Activated T-cell treated with anti-CD3 and anti-CD28 coated beads for 4 hours (primary cell): Measurements from ENCODE around the gene TAOK3.

Source experiments
- DNase-seq: peaks from one replicate; pipeline ENCODE4 v3.0.0-alpha.2; 2020

TAOK3 gene

GRCh38 chr12:118127867-118128266 lies 244.8 kb downstream of the TAOK3 start:
- DNase-seq, result no peak

- DNase-seq, result no peak
These were observed 246.5 kb downstream of the TAOK3 start for GRCh38 chr12:118126119-118126757.

- no peak for DNase-seq
These were observed 247.0 kb downstream of the TAOK3 start for GRCh38 chr12:118125743-118126118.

GRCh38 chr12:118124333-118124874 lies 248.3 kb downstream of the TAOK3 start:
- no peak for DNase-seq

- no peak for DNase-seq
These were observed 250.4 kb downstream of the TAOK3 start for GRCh38 chr12:118122264-118122663.

GRCh38 chr12:118120579-118121363 lies 251.9 kb downstream of the TAOK3 start:
- peak; percentile 53 for DNase-seq

GRCh38 chr12:118119449-118119879 lies 253.2 kb downstream of the TAOK3 start:
- DNase-seq, result no peak

- DNase-seq, result no peak
These were observed 263.6 kb downstream of the TAOK3 start for GRCh38 chr12:118109088-118109487.

GRCh38 chr12:118107694-118108093 lies 265.0 kb downstream of the TAOK3 start:
- no peak for DNase-seq

GRCh38 chr12:118107011-118107410 lies 265.7 kb downstream of the TAOK3 start:
- DNase-seq, result no peak

- DNase-seq, result no peak
These were observed 268.9 kb downstream of the TAOK3 start, which contains the start of gene VSIG10 for GRCh38 chr12:118103601-118104382. Gene VSIG10, minus strand, starts transcription at chr12:118104011. Its CDS starts 340 bp downstream, at chr12:118103671.

- DNase-seq, result no peak
These were observed 269.5 kb downstream of the TAOK3 start for GRCh38 chr12:118103201-118103600.

- no peak for DNase-seq
These were observed 270.1 kb downstream of the TAOK3 start for GRCh38 chr12:118102609-118103008.

GRCh38 chr12:118102070-118102469 lies 270.6 kb downstream of the TAOK3 start:
- no peak for DNase-seq

GRCh38 chr12:118101051-118101450 lies 271.7 kb downstream of the TAOK3 start:
- DNase-seq, result no peak
